Fibroblast of villous mesenchyme (primary cell): Measurements from ENCODE around the gene EHBP1L1. TPM values are rescaled to one million over a fixed set of nuclear protein-coding genes. Genes with fewer than 3 reads are reported as not detected.

ENCODE experiments used
- DNase-seq: peaks from one replicate; pipeline ENCODE4 v3.0.0-alpha.2; 2010; ENCODE audit warnings: low read depth
- H3K4me3 ChIP-seq: 2 replicates; pipeline ENCODE4 v1.5.1; 2011; ENCODE audit warnings: low read depth, mild to moderate bottlenecking, low read length
- total RNA-seq: library from RNA; depleted of rRNA; stranded (reverse); fragments of >200 nt; gene quantifications from 2 replicates; pipeline ENCODE4 v1.2.3, GENCODE V29; 2012
- TF ChIP-seq, protein P1 (sequence below): IDR thresholded peaks from 2 replicates; pipeline ENCODE4 v1.5.1; 2012; ENCODE audit warnings: low read depth, mild to moderate bottlenecking, low read length; ENCODE audit not compliant: insufficient read depth

The EHBP1L1 gene
- total RNA-seq = 33.7 and 47.7 TPM in 2 replicates

DNA sequence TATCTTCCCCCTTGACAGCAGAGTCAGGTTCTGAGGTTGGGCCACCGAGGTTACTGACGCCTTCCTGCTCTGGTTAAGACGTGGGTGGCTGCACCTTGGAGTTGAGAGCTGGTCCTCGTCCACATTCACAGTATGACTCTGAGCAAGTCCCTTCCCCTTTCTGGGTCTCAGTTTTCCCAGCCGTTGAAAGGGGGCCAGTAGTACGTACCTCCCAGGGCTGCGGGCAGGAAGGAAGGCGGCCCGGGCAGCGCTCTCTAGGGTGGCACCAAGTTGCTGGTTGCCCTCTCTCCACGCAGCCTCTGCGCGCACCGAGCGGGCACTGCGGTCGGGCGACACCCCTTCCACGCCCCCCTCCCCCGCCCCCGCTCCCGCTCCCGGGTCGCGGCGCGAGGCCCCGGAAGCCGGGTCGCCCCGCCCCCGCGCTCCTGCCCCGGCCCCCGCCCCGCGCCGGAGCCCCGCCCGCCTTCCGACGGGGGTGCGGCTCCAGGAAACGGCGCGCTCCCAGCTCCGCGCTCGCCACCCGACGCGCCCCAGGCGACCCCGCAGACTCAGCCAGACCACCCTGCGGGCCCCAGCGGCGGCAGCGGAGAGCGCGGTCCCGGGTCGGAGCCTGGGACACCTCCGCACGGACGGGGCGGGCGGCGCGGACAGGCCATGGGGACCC is at the start of gene EHBP1L1:
TSS of gene EHBP1L1 (plus strand) at position 486 of the 664 bp plus-strand sequence. CDS start 250 bp downstream, outside the sequence.
- peak within 1 kb of the TSS; percentile 74 for H3K4me3 ChIP-seq
- TF ChIP-seq, protein P1, sequence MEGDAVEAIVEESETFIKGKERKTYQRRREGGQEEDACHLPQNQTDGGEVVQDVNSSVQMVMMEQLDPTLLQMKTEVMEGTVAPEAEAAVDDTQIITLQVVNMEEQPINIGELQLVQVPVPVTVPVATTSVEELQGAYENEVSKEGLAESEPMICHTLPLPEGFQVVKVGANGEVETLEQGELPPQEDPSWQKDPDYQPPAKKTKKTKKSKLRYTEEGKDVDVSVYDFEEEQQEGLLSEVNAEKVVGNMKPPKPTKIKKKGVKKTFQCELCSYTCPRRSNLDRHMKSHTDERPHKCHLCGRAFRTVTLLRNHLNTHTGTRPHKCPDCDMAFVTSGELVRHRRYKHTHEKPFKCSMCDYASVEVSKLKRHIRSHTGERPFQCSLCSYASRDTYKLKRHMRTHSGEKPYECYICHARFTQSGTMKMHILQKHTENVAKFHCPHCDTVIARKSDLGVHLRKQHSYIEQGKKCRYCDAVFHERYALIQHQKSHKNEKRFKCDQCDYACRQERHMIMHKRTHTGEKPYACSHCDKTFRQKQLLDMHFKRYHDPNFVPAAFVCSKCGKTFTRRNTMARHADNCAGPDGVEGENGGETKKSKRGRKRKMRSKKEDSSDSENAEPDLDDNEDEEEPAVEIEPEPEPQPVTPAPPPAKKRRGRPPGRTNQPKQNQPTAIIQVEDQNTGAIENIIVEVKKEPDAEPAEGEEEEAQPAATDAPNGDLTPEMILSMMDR = no peak
- peak; percentile 53 for DNase-seq

DNA sequence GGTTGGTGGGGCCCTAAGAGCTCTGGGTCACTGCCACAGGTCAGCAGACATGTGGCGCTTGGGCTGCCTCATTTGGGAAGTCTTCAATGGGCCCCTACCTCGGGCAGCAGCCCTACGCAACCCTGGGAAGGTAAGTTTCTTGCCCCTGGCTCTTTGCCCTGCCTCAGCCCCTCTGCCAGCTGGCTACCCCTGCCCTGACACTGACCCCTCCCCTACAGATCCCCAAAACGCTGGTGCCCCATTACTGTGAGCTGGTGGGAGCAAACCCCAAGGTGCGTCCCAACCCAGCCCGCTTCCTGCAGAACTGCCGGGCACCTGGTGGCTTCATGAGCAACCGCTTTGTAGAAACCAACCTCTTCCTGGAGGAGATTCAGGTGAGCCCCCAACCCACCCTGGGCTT is 49.1 kb upstream of the EHBP1L1 start:
- TF ChIP-seq, protein P1 = no peak
- no peak overlapping the region for H3K4me3 ChIP-seq
- no peak for DNase-seq

DNA sequence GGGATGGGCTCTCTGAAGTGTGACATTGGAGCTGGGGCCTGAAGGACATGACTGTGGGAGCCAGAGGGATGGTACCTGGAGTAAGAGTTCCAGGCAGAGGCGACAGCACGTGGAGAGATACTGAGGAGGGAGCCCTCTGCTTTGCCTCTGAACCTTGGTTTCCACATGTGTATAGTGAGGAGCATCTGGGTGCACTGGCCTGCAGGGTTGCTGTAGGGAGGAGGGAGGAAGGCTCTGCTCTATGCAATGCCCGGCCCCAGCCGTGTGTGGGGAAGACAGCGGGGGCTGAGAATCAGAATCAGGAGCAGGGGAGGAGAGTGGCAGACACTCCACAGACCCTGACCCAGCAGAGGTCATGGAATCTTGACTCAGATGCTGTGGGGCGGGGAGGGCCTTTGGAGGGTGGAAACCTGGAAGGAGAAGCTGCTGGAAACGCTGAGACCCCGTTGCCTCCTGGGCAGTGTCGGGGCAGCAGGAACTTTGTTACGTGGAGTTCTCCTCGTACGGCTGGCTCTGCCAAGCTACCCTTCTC is 47.0 kb upstream of the EHBP1L1 start:
- no peak overlapping the region for H3K4me3 ChIP-seq
- no peak for DNase-seq
- TF ChIP-seq, protein P1 = no peak

- no peak overlapping the region for H3K4me3 ChIP-seq
- TF ChIP-seq, protein P1 = no peak
- no peak for DNase-seq
These were observed 46.2 kb upstream of the EHBP1L1 start for GRCh38 chr11:65529475-65530156.

DNA sequence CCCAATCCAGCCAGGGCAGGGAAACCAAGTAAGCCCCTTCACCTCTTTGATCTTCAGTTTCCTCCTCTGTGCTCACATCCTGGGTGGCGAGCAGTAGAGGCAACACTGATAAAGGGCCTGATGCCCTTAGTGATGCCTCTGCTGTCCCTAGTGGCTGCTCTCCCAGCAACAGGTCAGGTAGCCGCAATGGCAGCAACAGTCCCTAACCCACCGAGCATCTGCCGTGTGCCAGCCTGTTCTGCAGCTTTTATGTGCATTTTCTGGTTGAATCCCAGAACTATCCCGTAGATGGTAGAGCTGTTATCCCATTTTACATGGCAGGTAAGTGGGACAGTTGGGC is 45.7 kb upstream of the EHBP1L1 start:
- no peak overlapping the region for H3K4me3 ChIP-seq
- no peak for DNase-seq
- TF ChIP-seq, protein P1 = peak; percentile 24

DNA sequence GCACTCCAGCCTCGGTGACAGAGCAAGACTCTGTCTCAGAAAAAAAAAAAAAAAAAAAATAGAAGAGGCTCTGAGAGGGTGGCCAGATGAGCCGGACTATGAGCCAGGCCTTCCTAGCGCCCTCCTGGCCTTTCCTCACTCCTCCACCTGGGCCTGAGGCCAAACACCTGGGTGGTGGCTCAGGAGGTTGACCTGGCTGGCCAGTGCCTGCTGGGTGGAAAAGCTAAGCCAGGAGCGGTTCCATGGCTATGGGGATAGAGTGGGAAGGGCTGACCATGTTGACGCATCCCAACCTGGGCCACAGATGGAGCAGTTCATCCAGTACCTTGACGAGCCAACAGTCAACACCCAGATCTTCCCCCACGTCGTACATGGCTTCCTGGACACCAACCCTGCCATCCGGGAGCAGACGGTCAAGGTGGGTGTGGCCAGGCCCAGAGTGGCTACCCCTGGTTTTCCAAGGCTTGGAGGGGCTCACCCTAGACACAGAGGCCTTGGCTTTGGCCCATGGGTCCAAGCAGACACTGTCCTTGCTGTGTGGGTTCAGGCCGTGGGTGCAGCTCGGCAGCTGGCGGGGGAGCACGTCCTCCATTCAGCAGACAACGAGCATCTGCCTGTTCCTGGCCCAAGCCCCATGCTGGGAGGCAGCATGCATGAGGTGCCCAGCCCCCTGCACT is 43.3 kb upstream of the EHBP1L1 start:
- no peak overlapping the region for H3K4me3 ChIP-seq
- TF ChIP-seq, protein P1 = no peak
- DNase-seq = no peak
